Ishikawa (cell line): ENCODE results near the gene RAP1GAP2.

ENCODE experiments used
- CEBPB ChIP-seq: IDR thresholded peaks from 2 replicates; pipeline ENCODE4 v1.6.1; 2012
- CREB1 ChIP-seq: IDR thresholded peaks from 2 replicates; pipeline ENCODE4 v1.6.1; 2012; ENCODE audit warnings: low read depth
- EGR1 ChIP-seq: IDR thresholded peaks from 2 replicates; pipeline ENCODE4 v1.6.1; 2012
- EP300 ChIP-seq: IDR thresholded peaks from 2 replicates; pipeline ENCODE4 v1.6.1; 2012; ENCODE audit warnings: borderline replicate concordance
- FOXM1 ChIP-seq: IDR thresholded peaks from 2 replicates; pipeline ENCODE4 v1.6.1; 2012; ENCODE audit warnings: low read depth, borderline replicate concordance
- MAX ChIP-seq: IDR thresholded peaks from 2 replicates; pipeline ENCODE4 v1.6.1; 2012
- NFIC ChIP-seq: IDR thresholded peaks from 2 replicates; pipeline ENCODE4 v1.6.1; 2012
- RAD21 ChIP-seq: IDR thresholded peaks from 2 replicates; pipeline ENCODE4 v1.6.1; 2012; ENCODE audit warnings: low read depth
- TAF1 ChIP-seq: IDR thresholded peaks from 2 replicates; pipeline ENCODE4 v1.6.1; 2012; ENCODE audit warnings: low read depth, mild to moderate bottlenecking
- TCF12 ChIP-seq: IDR thresholded peaks from 2 replicates; pipeline ENCODE4 v1.6.1; 2012; ENCODE audit warnings: low read depth
- TEAD4 ChIP-seq: IDR thresholded peaks from 2 replicates; pipeline ENCODE4 v1.6.1; 2012
- YY1 ChIP-seq: IDR thresholded peaks from 2 replicates; pipeline ENCODE4 v1.6.1; 2012; ENCODE audit warnings: low read depth
- ZBTB7A ChIP-seq: IDR thresholded peaks from 2 replicates; pipeline ENCODE4 v1.6.1; 2012; ENCODE audit warnings: low read depth
- TF ChIP-seq, protein P1 (sequence below): IDR thresholded peaks from 2 replicates; pipeline ENCODE4 v1.6.1; 2012
- TF ChIP-seq, protein P2 (sequence below): IDR thresholded peaks from 2 replicates; pipeline ENCODE4 v1.6.1; 2012; ENCODE audit warnings: low read depth, mild to moderate bottlenecking

Gene RAP1GAP2

DNA sequence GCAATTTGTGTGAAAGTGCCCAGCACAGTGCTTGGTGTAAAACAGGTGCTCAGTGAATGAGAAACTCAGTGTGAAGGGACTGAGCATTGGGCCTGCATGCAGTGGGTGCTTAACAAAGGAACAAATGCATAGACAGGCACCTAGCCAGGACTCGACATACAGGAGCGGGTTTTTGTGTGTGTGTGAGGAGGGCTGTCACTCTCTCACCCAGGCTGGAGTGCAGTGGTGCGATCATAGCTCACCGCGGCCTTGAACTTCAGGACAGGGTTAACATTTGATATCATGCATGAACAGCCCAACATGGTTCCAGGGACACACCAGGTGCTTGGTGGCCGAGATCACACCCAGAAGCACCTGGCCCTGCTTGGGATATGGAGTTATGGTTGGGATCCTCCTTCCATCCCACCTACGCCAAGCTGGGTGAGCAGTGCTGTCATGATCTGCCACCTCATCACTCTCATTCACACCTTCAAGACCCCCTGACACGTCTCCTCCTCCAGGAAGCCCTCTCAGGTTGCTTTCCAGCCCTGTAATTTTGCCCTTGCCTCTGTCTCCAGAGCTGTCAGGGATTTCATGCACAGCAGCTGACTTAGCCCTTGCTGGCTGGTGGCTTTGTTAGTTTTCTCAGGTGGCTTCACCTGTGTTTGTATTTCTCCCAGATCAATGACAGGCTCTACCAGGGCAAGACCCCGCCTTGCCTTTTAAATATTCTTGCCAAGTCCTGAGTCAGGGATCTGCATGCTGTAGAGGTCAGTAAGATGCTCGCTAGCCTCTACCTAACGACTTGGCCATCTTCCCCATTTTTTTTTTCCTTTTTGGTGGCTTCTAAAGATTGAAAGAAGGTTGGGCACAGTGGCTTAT is 200.8 kb downstream of the RAP1GAP2 start:
- TF ChIP-seq TCF12 (no peak), RAD21 (no peak), ZBTB7A (no peak), NFIC (no peak), CEBPB (no peak), TEAD4 (no peak), MAX (no peak), TAF1 (no peak), EGR1 (no peak), FOXM1 (no peak), CREB1 (no peak), YY1 (no peak), EP300 (no peak)
- TF ChIP-seq, protein P1, sequence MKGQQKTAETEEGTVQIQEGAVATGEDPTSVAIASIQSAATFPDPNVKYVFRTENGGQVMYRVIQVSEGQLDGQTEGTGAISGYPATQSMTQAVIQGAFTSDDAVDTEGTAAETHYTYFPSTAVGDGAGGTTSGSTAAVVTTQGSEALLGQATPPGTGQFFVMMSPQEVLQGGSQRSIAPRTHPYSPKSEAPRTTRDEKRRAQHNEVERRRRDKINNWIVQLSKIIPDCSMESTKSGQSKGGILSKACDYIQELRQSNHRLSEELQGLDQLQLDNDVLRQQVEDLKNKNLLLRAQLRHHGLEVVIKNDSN = no peak
- TF ChIP-seq, protein P2, sequence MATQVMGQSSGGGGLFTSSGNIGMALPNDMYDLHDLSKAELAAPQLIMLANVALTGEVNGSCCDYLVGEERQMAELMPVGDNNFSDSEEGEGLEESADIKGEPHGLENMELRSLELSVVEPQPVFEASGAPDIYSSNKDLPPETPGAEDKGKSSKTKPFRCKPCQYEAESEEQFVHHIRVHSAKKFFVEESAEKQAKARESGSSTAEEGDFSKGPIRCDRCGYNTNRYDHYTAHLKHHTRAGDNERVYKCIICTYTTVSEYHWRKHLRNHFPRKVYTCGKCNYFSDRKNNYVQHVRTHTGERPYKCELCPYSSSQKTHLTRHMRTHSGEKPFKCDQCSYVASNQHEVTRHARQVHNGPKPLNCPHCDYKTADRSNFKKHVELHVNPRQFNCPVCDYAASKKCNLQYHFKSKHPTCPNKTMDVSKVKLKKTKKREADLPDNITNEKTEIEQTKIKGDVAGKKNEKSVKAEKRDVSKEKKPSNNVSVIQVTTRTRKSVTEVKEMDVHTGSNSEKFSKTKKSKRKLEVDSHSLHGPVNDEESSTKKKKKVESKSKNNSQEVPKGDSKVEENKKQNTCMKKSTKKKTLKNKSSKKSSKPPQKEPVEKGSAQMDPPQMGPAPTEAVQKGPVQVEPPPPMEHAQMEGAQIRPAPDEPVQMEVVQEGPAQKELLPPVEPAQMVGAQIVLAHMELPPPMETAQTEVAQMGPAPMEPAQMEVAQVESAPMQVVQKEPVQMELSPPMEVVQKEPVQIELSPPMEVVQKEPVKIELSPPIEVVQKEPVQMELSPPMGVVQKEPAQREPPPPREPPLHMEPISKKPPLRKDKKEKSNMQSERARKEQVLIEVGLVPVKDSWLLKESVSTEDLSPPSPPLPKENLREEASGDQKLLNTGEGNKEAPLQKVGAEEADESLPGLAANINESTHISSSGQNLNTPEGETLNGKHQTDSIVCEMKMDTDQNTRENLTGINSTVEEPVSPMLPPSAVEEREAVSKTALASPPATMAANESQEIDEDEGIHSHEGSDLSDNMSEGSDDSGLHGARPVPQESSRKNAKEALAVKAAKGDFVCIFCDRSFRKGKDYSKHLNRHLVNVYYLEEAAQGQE = no peak

DNA sequence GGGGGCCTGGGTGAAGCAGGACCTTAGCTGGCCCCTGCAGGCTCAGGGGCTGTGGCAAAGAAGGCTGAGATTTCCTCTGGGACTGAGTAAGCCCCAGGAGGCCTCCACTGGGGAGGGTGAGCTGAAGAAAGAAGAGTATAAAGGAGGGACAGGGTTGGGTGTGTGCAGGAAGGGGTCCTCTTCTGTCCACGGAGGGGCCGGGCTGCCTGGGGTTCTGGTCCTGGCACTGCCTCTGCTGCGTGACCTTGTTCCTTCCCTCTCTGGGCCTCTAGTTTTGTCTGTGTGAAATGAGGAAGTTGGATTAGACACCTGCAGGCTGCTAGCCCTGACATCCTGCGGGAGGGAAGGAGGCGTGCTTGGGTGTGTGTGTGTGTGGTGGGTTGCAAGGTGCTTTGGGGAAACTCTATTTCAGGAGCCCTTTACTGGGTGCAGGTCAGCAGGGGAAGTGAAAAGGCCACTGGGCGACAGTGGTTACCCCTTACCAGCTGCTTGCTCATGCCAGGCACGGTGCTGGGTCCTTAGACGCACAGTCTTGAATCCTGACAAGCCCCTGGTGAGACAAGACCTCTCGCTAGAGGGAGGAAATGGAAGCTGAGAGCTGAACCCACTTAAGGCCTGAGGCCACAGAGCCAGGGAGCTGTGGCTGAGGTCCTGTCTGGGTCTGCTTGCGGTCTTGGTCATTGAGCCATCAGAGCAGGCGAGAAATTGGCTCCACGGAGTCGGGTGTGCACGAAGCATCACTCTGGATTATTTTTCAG is 206.5 kb downstream of the RAP1GAP2 start:
- no peak for TF ChIP-seq YY1
- TF ChIP-seq NFIC = no peak
- no peak for TF ChIP-seq EGR1

DNA sequence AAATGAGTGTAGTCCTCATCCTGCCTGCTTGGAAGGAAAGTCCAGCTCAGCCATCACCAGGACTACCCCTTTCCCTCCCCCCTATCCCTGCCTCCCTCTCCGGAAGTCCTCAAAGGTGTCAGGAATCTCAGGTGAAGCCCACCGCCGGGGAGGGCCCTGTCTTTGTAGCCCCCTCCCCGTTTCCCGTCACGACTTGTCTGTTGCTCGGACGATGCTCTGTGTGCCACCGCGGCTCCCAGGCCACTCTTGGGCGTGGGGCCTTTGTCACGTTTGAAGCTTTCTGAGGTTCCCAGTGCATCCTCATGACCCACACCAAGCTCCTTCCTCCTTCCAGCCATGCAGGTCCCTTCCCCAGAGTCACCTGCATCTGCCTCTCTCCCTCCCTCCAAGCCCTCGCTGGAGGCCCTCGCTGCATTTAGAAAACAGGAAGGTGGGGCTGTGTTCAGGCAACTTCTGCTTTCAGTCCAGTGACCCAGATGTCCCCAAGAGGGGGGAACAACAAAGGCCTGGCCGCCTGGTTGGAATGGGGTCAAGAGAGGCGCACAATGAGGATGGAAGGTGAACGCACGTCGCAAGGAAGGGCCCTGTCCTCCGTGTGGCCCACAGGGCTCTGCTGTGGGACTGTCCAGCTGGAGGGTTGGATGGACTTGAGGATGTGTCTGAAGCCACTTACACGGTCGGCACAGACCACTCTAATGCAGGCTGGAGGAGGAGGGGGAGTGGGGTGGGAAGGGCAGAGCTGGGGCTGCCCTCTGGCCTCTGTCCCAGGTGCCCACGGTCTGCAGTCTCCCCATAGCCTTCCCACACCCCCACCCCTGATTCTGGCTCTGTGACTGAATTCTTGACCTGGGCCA is 207.3 kb downstream of the RAP1GAP2 start:
- TF ChIP-seq, protein P1 = no peak

DNA sequence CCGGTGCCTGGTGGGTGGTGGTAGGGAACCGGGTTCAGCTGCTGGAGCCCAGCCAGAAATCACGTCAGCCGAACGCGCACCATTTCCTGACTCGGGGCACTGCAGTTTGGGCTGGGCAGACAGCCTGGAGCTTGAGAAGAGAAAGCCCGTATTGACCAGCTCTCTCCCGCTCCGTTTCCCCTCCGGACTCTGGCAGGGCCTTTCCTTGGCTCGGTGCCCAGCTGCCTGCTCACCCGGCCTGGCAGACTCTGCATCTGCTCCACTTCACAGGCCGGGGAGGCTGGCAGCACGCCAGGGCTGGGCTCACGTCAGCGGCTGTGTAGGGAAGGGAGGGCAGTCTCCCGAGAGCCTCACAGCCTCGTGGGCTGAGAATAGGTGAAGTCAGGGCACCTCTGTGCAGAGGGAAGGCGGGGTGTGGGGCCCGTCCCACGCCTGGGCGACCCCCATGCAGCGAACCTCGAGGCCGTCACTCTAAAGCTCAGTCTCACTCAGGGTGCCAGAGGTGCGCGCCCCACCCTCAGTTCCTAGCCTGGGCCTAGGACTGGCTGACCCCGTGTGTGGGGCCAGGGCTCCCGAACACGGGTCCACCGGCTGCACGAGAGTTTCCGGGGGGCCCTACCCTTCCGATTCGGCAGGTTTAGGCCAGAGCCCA is 208.0 kb downstream of the RAP1GAP2 start:
- TF ChIP-seq EGR1 = 0 out of 2 replicates have a peak, but pooled peaks have one; percentile 7
- TF ChIP-seq, protein P2 = no peak; the same call in 1 of the 2 replicates
- peak; percentile 99 for TF ChIP-seq NFIC
- peak; percentile 82 for TF ChIP-seq EP300
- no peak for TF ChIP-seq RAD21
- no peak for TF ChIP-seq ZBTB7A
- TF ChIP-seq, protein P1 = no peak
- peak; percentile 90 for TF ChIP-seq TCF12
- TF ChIP-seq FOXM1 = no peak
- no peak for TF ChIP-seq CEBPB
- no peak; the same call in 1 of the 2 replicates for TF ChIP-seq CREB1
- TF ChIP-seq MAX = peak; percentile 92
- no peak for TF ChIP-seq YY1
- no peak for TF ChIP-seq TAF1
- peak; percentile 28; the same call in 1 of the 2 replicates for TF ChIP-seq TEAD4
